Large intestine (tissue), 3 donors: ENCODE measurements around the gene CSF2. TPM values are rescaled to one million over a fixed set of nuclear protein-coding genes. Genes with fewer than 3 reads are reported as not detected.

ENCODE experiments used
- DNase-seq, 2 donors: peaks; one replicate each; pipeline versions ENCODE4 v3.0.0 to v3.0.0-alpha.2; 2013
- H3K27ac ChIP-seq: one replicate; pipeline ENCODE4 v1.5.1; 2013; ENCODE audit warnings: low read length
- H3K27me3 ChIP-seq: 2 replicates; pipeline ENCODE4 v1.6.1; 2013; ENCODE audit warnings: low read length; ENCODE audit not compliant: control insufficient read depth, insufficient read depth
- H3K36me3 ChIP-seq: 2 replicates; pipeline ENCODE4 v1.6.1; 2013; ENCODE audit warnings: low read length; ENCODE audit not compliant: control insufficient read depth, insufficient read depth
- H3K4me1 ChIP-seq: one replicate; pipeline ENCODE4 v1.6.1; 2013; ENCODE audit warnings: low read length; ENCODE audit not compliant: control insufficient read depth, insufficient read depth
- H3K4me3 ChIP-seq: one replicate; pipeline ENCODE4 v1.5.1; 2013; ENCODE audit warnings: low read length
- H3K9me3 ChIP-seq: one replicate; pipeline ENCODE4 v1.6.1; 2013; ENCODE audit warnings: mild to moderate bottlenecking, low read depth, low read length, moderate library complexity; ENCODE audit not compliant: control insufficient read depth
- WGBS: methylation state at CpG from one replicate; pipeline ENCODE4 v1.1.5; 2013; ENCODE audit warnings: low lambda C conversion rate; ENCODE audit not compliant: insufficient coverage; 5-methylcytosine and 5-hydroxymethylcytosine counted together
- polyA plus RNA-seq: library from polyadenylated mRNA; unstranded; fragments of 120-200 nt; gene quantifications from one replicate; pipeline ENCODE4 v1.2.1, GENCODE V29; 2013

The CSF2 gene
- polyA plus RNA-seq, 1 donor: not detected

GRCh38 chr5:132093271-132093670, 19.7 kb downstream of the CSF2 start:
- Histone ChIP-seq H3K9me3 (no peaks in the 10 kb centered on the region), H3K27me3 (no peaks in the 10 kb centered on the region), H3K36me3 (no peaks in the 10 kb centered on the region), H3K27ac (no peak overlapping the region), H3K4me3 (no peak overlapping the region), H3K4me1 (no peaks in the 10 kb centered on the region)
- no peak for DNase-seq
- WGBS: no CpG with 5 or more reads among the region's 3 CpGs

- no peak overlapping the region for H3K27ac ChIP-seq
- no peaks in the 10 kb centered on the region for H3K9me3 ChIP-seq
- 89% methylated on average over 3 of the region's 12 CpGs for WGBS
- H3K4me3 ChIP-seq: no peak overlapping the region
- H3K27me3 ChIP-seq: no peaks in the 10 kb centered on the region
- DNase-seq: peak in 1 of 2 donors; percentile 8
- no peaks in the 10 kb centered on the region for H3K36me3 ChIP-seq
- no peaks in the 10 kb centered on the region for H3K4me1 ChIP-seq
These were observed 20.9 kb downstream of the CSF2 start for GRCh38 chr5:132094393-132095076.

GRCh38 chr5:132095077-132095410, 21.5 kb downstream of the CSF2 start:
- Histone ChIP-seq H3K9me3 (no peaks in the 10 kb centered on the region), H3K27ac (no peak overlapping the region), H3K4me1 (no peaks in the 10 kb centered on the region), H3K27me3 (no peaks in the 10 kb centered on the region), H3K4me3 (no peak overlapping the region), H3K36me3 (no peaks in the 10 kb centered on the region)
- no CpG with 5 or more reads among the region's 2 CpGs for WGBS
- no peak for DNase-seq

- Histone ChIP-seq H3K4me1 (no peaks in the 10 kb centered on the region), H3K27me3 (no peaks in the 10 kb centered on the region), H3K4me3 (no peak overlapping the region), H3K27ac (no peak overlapping the region), H3K9me3 (no peaks in the 10 kb centered on the region), H3K36me3 (no peaks in the 10 kb centered on the region)
- no peak for DNase-seq
- no CpG with 5 or more reads among the region's 6 CpGs for WGBS
These were observed 21.9 kb downstream of the CSF2 start for GRCh38 chr5:132095424-132095972.

GRCh38 chr5:132096904-132097303, 23.3 kb downstream of the CSF2 start:
- WGBS: no CpG with 5 or more reads among the region's 3 CpGs
- H3K36me3 ChIP-seq: no peaks in the 10 kb centered on the region
- H3K27ac ChIP-seq: no peak overlapping the region
- no peak for DNase-seq
- H3K4me3 ChIP-seq: no peak overlapping the region
- no peaks in the 10 kb centered on the region for H3K9me3 ChIP-seq
- no peaks in the 10 kb centered on the region for H3K4me1 ChIP-seq
- no peaks in the 10 kb centered on the region for H3K27me3 ChIP-seq

GRCh38 chr5:132098151-132098594, 24.6 kb downstream of the CSF2 start:
- H3K36me3 ChIP-seq: no peaks in the 10 kb centered on the region
- no peaks in the 10 kb centered on the region for H3K9me3 ChIP-seq
- no CpG with 5 or more reads among the region's 5 CpGs for WGBS
- DNase-seq: no peak
- H3K27me3 ChIP-seq: no peaks in the 10 kb centered on the region
- no peaks in the 10 kb centered on the region for H3K4me1 ChIP-seq
- no peak overlapping the region for H3K4me3 ChIP-seq
- H3K27ac ChIP-seq: no peak overlapping the region

- H3K36me3 ChIP-seq: no peaks in the 10 kb centered on the region
- H3K27me3 ChIP-seq: no peaks in the 10 kb centered on the region
- H3K9me3 ChIP-seq: no peaks in the 10 kb centered on the region
- no peak overlapping the region for H3K4me3 ChIP-seq
- DNase-seq: no peak
- H3K27ac ChIP-seq: no peak overlapping the region
- H3K4me1 ChIP-seq: no peaks in the 10 kb centered on the region
These were observed 25.0 kb downstream of the CSF2 start for GRCh38 chr5:132098621-132099020.

- no peaks in the 10 kb centered on the region for H3K36me3 ChIP-seq
- no peaks in the 10 kb centered on the region for H3K27me3 ChIP-seq
- no CpG with 5 or more reads among the region's 5 CpGs for WGBS
- no peak overlapping the region for H3K4me3 ChIP-seq
- H3K4me1 ChIP-seq: no peaks in the 10 kb centered on the region
- H3K9me3 ChIP-seq: no peaks in the 10 kb centered on the region
- no peak for DNase-seq
- H3K27ac ChIP-seq: no peak overlapping the region
These were observed 25.6 kb downstream of the CSF2 start for GRCh38 chr5:132099076-132099748.

- 100% methylated on average over 2 of the region's 3 CpGs for WGBS
- Histone ChIP-seq H3K4me1 (no peaks in the 10 kb centered on the region), H3K4me3 (no peak overlapping the region)
These were observed 26.3 kb downstream of the CSF2 start for GRCh38 chr5:132099905-132100304.

GRCh38 chr5:132100672-132101261, 27.2 kb downstream of the CSF2 start:
- Histone ChIP-seq H3K27me3 (no peaks in the 10 kb centered on the region), H3K36me3 (no peaks in the 10 kb centered on the region), H3K27ac (no peak overlapping the region), H3K4me1 (no peaks in the 10 kb centered on the region), H3K9me3 (no peaks in the 10 kb centered on the region), H3K4me3 (no peak overlapping the region)
- DNase-seq: no peak
- WGBS: no CpG with 5 or more reads among the region's 8 CpGs

More at GRCh38 chr5:132099905-132100304, 26.3 kb downstream of the CSF2 start:
- Histone ChIP-seq H3K9me3 (no peaks in the 10 kb centered on the region), H3K36me3 (no peaks in the 10 kb centered on the region), H3K27ac (no peak overlapping the region), H3K27me3 (no peaks in the 10 kb centered on the region)
- no peak for DNase-seq
